ENCODE data around the gene DUSP22.
A peak's percentile ranks its signal among the peaks of the same experiment; 100 is the strongest.

Gene DUSP22

GRCh38 chr6:382883-383810, 90.9 kb downstream of the DUSP22 start:
- no peak for DNase-seq

DNA sequence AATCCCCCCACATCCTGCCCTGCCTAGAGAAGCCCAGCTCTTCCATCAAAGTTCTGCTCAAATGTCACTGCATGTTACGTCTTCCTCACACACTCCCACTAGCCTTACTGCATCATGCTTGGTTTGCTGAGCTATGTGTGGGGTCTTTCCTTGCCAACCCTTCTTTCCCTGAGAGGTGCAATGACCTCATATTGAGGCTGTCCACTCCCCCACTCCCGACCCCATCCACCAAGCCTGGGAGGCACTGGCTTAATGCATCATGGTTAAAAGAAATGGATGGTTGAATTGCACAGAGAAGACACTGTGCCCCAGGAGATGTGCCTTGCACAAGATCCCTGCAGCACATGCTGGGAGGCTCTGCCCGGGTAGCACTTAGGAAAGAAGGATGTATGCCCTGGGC, 91.6 kb downstream of the DUSP22 start:
- DNase-seq = no peak

GRCh38 chr6:384898-385297, 92.6 kb downstream of the DUSP22 start:
- DNase-seq = no peak

- no peak for DNase-seq
These were observed 93.3 kb downstream of the DUSP22 start for GRCh38 chr6:385614-386013.

DNA sequence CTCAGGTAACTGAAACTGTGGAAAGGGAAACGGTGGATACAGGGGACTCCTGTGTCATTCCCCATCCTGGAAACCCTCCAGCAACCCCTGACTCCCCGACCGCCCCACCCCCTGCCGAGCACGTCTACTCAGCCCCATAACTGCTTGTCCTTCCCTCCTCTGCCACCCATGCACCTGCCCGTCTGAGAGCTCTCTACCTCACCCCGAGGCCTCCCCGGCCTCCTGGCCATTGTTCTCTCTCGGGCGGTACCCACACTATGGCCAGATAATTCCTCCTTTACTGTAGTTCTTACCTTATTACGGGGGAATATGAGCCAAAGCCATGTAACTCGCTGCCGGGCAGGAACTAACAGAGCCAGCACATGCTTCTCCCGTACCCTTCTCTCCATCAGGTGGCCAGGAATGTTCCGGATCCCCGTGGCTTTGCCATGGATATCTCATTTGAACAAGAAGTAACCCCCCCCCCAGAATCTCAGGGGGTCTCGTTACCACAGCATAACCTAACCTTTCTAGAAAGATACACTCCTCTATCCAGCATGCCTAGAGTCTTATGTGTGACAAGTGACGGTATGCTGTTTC, 94.5 kb downstream of the DUSP22 start:
- DNase-seq = no peak

DNA sequence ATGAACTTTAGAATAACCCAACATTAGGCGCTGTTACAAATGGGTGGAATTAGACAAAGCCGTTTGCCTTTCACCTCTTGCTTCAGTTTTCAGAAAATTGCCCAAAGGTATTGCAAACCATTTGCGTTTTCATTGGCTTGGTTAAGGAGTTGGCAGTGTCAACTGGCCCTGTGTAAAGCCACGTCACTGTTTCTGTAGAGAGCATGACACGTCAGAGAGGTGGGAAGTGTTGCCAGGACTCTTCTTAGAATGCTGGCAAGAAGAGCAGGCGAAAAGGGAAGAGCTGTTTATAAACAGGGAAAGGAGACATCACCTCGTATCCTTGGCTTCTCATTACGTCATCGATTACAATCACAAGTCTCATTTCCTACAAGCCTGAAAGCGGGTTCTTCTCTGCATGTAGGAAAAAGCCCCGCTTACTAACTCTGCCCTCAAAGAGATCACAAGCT, 95.0 kb downstream of the DUSP22 start:
- peak; percentile 79 for DNase-seq

DNA sequence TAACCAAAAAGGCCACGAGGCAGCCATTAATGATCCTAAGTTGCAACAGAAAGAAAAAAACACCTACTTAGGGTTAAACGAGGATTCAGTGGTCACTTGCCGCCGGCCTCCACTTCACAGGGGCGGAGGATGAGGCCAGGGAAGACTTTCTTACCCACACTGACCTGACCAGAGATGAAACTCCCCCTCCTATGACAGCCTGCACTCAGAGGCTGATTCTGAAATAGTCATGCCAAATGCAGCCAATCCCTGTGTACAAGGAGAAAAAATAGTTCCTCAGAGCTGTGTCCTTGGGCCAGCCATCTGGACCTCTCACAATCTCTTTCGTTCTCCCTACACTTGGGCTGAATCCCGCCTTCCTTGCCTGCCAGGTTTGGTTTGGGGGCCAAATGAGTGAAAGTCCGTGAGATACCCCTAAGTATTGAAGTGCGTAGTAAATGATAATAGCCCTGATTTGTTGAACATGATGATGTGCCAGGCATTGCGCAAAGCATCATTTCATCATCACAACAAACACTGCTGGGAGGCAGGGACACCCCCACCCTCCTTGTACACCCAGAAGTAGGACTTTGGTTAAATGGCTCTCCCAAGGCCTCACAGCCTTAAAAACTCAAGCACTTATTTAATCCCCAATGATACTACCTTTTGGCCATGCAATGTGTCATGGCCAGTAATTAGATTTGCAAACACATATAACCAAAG, 96.1 kb downstream of the DUSP22 start:
- peak; percentile 56 for DNase-seq

DNA sequence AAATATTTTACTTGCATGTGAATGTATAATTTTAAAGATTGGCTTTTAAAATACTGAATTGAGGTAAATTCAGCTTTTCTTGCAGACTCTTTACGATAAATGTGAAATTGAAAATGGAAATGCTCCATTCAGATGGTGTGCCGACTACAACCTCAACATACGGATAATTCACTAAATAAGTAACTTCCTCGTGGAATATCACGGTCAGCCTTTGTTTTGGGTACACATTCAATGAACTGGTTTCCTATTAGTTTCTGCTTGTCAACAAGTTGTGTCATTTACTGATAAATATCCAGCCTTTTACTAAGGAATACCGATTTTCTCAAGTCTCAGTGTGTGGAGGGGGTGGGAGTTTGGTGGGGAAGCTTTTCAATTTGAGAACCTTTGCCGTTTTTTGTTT, 96.9 kb downstream of the DUSP22 start:
- no peak for DNase-seq

DNA sequence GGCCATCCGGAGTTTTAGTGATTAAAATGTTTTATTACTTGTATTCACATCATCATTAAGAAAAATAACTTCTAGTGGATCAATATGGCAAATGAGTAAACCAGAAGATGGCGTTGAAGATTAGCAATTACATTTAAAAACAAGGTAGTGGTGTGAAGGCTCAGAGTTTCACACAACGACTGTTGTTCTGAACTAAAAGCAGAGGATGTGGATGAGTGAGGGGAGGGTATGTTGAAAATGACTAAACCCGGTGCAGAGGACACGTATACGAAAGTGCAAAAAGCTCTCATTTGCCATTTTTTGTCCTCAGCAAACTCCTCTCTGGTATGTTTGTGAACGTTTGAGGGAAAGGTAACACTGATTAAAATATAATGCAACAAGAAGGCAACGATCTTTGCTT, 97.3 kb downstream of the DUSP22 start:
- DNase-seq = no peak

GRCh38 chr6:390914-391558, 98.7 kb downstream of the DUSP22 start:
- peak; percentile 32 for DNase-seq

GRCh38 chr6:391559-392440, 99.5 kb downstream of the DUSP22 start, which contains the start of gene IRF4:
IRF4 (plus strand) TSS chr6:391752; CDS start chr6:393153, 1,401 bp downstream.
- DNase-seq = peak; percentile 60

DNA sequence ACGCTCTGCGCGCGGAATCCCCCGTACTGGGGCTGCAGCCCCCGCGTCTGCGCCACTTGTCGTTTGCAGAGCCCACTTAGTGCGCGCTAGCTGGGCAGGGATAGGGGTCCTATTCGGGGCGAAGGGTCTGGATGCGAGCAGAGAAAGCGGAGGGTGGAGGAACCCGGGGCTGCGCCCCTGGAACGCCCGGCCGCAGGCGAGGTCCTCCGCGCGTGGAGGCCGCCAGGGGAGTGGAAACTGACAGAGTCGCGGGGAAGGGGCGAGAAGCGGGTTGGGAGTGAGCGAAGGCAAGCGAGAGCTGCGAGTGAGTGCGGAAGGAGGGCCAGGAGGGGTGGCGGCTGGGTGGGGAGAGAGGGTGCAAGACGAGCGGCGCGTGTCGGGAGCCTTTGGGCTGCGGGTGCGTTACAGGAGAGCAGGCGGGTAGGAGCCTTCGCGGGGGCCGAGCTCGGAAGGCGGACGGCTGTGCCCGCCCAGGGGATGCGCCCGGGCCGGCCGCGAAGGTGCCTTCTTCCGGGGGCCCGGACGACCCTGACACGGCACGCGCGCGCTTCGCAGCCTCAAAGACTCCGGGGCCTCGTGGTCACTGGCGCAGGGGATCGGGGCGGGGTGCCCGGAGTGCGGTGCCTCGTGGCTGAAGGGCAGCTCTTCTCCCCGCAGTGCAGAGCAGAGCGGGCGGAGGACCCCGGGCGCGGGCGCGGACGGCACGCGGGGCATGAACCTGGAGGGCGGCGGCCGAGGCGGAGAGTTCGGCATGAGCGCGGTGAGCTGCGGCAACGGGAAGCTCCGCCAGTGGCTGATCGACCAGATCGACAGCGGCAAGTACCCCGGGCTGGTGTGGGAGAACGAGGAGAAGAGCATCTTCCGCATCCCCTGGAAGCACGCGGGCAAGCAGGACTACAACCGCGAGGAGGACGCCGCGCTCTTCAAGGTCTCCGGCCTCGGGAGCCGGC, 100.4 kb downstream of the DUSP22 start:
- peak; percentile 39 for DNase-seq

DNA sequence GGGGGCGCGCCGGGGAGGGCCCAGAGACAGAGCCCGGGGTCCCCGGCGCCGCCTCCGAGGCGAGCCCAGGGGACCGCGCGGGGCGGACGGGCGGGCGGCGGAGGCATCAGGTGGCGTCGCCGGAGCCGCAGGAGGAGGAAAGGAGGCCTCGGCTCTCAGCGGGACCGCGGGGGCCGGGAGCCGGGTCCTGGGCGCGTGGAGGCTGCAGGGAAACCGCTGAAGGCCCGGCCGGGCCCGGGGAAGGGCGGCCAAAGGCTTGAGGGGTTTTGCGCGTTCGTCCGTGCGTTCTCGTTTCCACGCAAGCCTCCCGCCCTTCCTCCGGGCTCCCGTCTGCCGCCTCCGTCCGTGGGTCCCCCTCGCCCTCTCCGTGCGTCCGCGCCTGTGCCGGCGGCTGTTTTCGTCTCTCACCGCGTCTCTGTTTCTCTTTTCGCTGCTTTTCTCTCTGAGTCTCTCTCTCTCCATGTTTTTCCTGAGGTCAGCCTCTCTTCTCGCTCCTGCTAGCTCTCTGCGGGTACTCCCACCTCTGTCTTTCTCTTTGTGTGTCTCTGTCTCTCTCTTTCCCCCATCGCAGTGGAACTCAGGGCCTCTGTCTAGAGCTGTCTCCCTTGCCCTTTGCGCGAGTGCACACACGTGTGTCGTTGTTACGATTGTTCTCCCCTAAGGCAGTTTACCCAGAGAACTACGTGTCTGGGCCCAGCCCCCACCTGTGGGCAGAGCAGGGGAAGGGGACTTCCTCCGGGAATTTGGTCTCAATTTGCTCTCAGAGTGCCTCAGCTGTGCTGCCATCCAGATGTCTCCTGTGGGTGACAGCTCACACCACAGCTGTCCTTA, 101.3 kb downstream of the DUSP22 start:
- DNase-seq = no peak

DNA sequence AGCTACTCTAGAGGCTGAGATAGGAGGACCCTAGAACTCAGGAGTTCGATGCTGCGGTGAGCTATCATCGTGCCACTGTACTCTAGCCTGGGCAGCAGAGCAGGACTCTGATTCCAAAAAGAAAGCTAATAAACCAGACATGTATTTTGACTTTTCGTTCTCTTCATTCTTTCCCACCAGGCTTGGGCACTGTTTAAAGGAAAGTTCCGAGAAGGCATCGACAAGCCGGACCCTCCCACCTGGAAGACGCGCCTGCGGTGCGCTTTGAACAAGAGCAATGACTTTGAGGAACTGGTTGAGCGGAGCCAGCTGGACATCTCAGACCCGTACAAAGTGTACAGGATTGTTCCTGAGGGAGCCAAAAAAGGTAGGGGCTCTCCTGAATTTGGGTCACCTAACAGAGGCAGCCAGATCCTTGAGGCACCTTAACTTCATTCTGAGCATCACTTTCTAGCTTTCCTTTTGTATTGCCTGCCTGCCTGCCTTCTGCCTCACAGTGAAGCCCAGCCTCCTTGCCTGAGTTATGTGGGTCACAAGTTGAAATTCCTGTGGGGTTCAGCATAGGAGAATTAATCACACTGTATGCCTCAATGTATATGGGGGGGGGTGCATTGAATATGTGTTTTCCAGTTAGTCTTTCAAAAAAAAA, 102.5 kb downstream of the DUSP22 start:
- DNase-seq = no peak

- DNase-seq = peak; percentile 19
These were observed 103.3 kb downstream of the DUSP22 start for GRCh38 chr6:395432-396125.

DNA sequence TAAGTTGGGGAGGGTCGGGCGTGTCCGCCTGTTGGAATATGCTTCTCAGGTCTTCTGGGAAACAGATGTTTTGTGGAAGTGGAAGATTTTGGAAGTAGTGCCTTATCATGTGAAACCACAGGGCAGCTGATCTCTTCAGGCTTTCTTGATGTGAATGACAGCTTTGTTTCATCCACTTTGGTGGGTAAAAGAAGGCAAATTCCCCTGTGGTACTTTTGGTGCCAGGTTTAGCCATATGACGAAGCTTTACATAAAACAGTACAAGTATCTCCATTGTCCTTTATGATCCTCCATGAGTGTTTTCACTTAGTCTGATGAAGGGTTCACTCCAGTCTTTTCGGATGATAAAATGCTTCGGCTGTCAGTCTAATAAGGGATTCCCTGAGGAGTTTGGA, 103.8 kb downstream of the DUSP22 start:
- DNase-seq = no peak

GRCh38 chr6:397056-397455, 104.8 kb downstream of the DUSP22 start:
- no peak for DNase-seq

DNA sequence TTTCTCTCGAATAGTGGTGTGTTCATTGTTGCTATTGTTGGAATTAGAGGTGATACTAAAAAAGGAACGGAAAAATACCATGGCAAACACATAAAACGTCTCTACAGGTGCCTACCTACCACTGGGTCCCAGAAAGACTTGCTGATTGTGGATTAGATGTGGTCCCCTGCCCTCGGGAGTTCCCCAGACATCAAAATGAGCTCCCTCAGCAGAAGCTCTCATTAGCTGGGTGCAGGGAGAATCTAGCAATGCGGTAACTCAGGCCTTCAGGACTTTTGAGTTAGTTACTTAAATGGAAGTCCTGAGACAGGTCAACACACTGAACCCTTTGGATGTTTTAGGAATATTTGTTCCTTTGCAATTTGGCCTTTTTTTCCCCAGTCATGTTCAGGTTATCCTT, 105.3 kb downstream of the DUSP22 start:
- no peak for DNase-seq

GRCh38 chr6:398065-398464, 105.8 kb downstream of the DUSP22 start:
- DNase-seq = no peak

Data from inflammatory macrophage treated with lipopolysaccharide for 4 hours (primary cell).